Measurements from ENCODE around the gene STON2. TPM values are rescaled to one million over a fixed set of nuclear protein-coding genes. Genes with fewer than 3 reads are reported as not detected.

The STON2 gene
- total and polyA plus RNA-seq, 2 of the 13 experiments (the other 11 are each of a cell fraction or from before 2014, with no cell fraction given): 2.1 to 11.0 TPM

- in situ Hi-C loops (cut with HindIII; ENCODE audit: extremely low pct_ligation_motif_present, low pct_unique_long_range_greater_than_20kb) (no loop called here), intact Hi-C loops (cut with micrococcal nuclease; ENCODE audit: unreplicated experiment) (no loop called here)
- FAIRE-seq (no peak), ATAC-seq (no peak), DNase-seq (ENCODE audit: low spot score) (no peak)
- no peak overlapping the region for H3K27ac ChIP-seq (ENCODE audit: extremely low read length, insufficient read depth, low read length)
- H4K20me1 ChIP-seq (ENCODE audit: insufficient read depth, low read length): no peaks in the 10 kb centered on the region
- H3K79me2 ChIP-seq (ENCODE audit: insufficient read depth, low read length): no peaks in the 10 kb centered on the region
- ChIA-PET POLR2A (no interaction called here), CTCF (ENCODE audit: low intra/inter-chr PET ratio, low total read pairs) (no interaction called here)
- no peaks in the 10 kb centered on the region for H3K27me3 ChIP-seq (ENCODE audit: control insufficient read depth in 1 of 2, insufficient read depth in 2 of 2, low read length in 2 of 2)
- H3K4me2 ChIP-seq (ENCODE audit: low read depth, low read length): no peak overlapping the region
- peaks cover 0 to 2% of the 10 kb centered on the region in 2 experiments; a peak in 1 of 5 replicates for H3K36me3 ChIP-seq (replicated peaks in 1 of 2; ENCODE audit: control insufficient read depth in 1 of 2, insufficient read depth in 2 of 2, low read length in 2 of 2)
- no peak overlapping the region for H3K4me3 ChIP-seq (replicated peaks in 1 of 3; ENCODE audit: insufficient read depth in 1 of 3, low read depth in 2 of 3, low read length in 3 of 3)
- no TSS peak for BruUV-seq (replicated peaks)
- no peaks in the 10 kb centered on the region for H3K4me1 ChIP-seq (ENCODE audit: insufficient read depth, low read length)
- peaks cover 2% of the 10 kb centered on the region; the same call in 1 of the 2 replicates for H3K9me3 ChIP-seq (ENCODE audit: low read length)
- H3K9ac ChIP-seq (ENCODE audit: insufficient read depth, low read depth, low read length): no peak overlapping the region
- no peak overlapping the region for H2AFZ ChIP-seq (ENCODE audit: low read length)
- WGBS (ENCODE audit: low lambda C conversion rate): 97% methylated on average over 6 of the region's 6 CpGs
- TF ChIP-seq ZFP37 (CRISPR knock-in tag; IDR thresholded peaks at IDR 0.05; ENCODE audit: borderline replicate concordance) (no peak), EZH2 (conservative IDR thresholded peaks at IDR 0.05; ENCODE audit: low read depth, low read length) (no peak), ONECUT2 (CRISPR knock-in tag; IDR thresholded peaks at IDR 0.05) (no peak), NR2F6 (IDR thresholded peaks at IDR 0.05) (no peak), NR2F6 (CRISPR knock-in tag; IDR thresholded peaks at IDR 0.05) (no peak), ZBTB34 (CRISPR knock-in tag; IDR thresholded peaks at IDR 0.05) (no peak), ZBTB20 (CRISPR knock-in tag; IDR thresholded peaks at IDR 0.05; ENCODE audit: borderline replicate concordance, low read depth) (no peak), NFIC (IDR thresholded peaks at IDR 0.05; ENCODE audit: low read length) (no peak), CCAR2 (optimal IDR thresholded peaks at IDR 0.05; ENCODE audit: low read depth, low read length) (no peak), ZNF704 (CRISPR knock-in tag; IDR thresholded peaks at IDR 0.05; ENCODE audit: borderline replicate concordance) (no peak), ZNF839 (CRISPR knock-in tag; IDR thresholded peaks at IDR 0.05; ENCODE audit: borderline replicate concordance) (no peak), RORA (CRISPR knock-in tag; IDR thresholded peaks at IDR 0.05) (no peak), KDM5B (CRISPR knock-in tag; IDR thresholded peaks at IDR 0.05; ENCODE audit: borderline replicate concordance) (no peak), ARID5B (CRISPR knock-in tag; IDR thresholded peaks at IDR 0.05) (no peak), DNMT1 (CRISPR knock-in tag; IDR thresholded peaks at IDR 0.05) (no peak), ZNF761 (CRISPR knock-in tag; conservative IDR thresholded peaks at IDR 0.05) (no peak), SATB2 (CRISPR knock-in tag; IDR thresholded peaks at IDR 0.05) (no peak), MXD1 (CRISPR knock-in tag; IDR thresholded peaks at IDR 0.05) (no peak), ETS1 (CRISPR knock-in tag; IDR thresholded peaks at IDR 0.05) (no peak)
Measured at GRCh38 chr14:81423504-81423903, 23.4 kb upstream of the STON2 start.
